Measurements from ENCODE around the gene OXT.
"Not testable (repeated sequence)": the region's sequence is repeated elsewhere in the genome, so short reads cannot be mapped to it uniquely, and the experiment has no call there.

The OXT gene

DNA sequence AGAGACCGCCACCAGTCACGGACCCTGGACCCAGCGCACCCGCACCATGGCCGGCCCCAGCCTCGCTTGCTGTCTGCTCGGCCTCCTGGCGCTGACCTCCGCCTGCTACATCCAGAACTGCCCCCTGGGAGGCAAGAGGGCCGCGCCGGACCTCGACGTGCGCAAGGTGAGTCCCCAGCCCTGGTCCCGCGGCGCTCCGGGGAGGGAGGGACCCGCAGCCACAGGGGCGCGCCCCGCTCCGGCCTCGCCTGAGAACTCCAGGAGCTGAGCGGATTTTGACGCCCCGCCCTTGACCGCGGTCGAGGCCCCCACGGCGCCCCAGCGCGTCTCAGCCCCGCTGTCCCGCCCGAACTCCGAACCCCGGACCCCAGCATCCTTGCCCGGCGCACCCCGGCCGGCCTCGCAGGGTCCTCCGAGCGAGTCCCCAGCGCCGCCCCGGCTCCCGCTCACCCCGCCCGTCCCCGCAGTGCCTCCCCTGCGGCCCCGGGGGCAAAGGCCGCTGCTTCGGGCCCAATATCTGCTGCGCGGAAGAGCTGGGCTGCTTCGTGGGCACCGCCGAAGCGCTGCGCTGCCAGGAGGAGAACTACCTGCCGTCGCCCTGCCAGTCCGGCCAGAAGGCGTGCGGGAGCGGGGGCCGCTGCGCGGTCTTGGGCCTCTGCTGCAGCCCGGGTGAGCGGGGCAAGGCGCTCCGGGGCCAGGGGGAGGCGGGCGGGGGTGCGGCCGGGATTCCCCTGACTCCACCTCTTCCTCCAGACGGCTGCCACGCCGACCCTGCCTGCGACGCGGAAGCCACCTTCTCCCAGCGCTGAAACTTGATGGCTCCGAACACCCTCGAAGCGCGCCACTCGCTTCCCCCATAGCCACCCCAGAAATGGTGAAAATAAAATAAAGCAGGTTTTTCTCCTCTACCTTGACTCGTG lies at the start of gene OXT:
Gene OXT, plus strand, starts transcription at position 11 of the 920 bp plus-strand sequence. Its CDS starts 36 bp downstream, at position 47.
- no peak for FAIRE-seq

DNA sequence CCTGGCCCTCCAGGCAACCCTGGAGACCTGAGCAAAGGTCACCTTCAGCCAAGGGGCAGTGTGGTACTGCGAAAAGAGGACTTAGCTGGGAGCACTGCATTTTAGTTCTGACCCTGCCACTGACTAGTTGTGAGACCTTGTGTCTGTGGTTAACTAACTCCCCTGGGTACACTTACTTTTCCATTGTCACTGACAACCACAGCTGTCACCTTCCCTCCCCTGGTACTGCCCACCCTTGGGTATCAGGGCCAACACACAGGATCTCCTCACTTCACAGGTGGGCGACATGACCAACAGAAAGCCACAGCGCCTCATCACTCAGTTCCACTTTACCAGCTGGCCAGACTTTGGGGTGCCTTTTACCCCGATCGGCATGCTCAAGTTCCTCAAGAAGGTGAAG lies 49.6 kb upstream of the OXT start:
- no peak for FAIRE-seq

DNA sequence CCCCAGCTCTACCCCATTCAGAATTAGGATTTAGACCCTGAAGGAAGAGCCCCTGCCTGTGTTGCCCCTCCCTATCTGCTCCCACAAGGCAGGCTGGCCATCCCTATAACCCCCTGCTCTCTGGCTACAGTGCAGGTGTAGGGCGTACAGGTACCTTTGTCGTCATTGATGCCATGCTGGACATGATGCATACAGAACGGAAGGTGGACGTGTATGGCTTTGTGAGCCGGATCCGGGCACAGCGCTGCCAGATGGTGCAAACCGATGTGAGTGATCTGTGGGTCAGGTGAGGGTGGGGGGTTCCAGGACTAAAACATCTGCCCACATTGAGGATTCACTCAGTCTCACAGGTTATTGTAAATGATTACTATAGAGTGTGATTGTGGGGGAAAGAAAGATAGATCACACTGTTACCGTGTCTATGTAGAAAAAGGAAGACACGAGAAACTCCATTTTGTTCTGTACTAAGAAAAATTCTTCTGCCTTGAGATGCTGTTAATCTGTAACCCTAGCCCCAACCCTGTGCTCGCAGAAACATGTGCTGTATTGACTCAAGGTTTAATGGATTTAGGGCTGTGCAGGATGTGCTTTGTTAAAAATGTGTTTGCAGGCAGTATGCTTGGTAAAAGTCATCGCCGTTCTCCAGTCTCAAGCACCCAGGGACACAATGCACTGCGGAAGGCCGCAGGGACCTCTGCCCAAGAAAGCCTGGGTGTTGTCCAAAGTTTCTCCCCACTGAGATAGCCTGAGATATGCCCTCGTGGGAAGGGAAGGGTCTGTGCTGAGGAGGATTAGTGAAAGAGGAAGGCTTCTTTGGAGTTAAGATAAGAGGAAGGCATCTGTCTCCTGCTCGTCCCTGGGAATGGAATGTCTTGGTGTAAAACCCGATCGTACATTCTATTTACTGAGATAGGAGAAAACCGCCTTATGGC lies 48.6 kb upstream of the OXT start:
- not testable (repeated sequence) for FAIRE-seq

DNA sequence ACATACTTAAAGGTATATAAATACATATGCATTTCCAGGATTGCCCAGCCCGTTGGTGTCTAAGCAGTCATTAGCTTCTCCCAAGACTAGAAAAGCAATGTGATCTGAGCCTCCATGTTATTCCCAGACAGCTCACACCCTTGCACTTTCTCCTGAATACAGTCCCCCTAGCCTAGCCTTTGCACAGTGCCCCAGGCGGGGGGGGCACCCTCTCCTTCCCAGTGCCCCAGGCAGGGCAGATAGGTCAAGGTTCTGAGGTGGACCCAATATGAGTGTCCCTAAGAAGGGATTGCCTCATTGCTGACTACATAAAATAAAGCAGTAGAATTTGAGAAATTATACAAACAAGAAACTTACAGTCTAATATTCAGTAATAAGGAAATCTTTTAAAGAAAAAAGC lies 43.4 kb upstream of the OXT start:
- FAIRE-seq, result no peak

DNA sequence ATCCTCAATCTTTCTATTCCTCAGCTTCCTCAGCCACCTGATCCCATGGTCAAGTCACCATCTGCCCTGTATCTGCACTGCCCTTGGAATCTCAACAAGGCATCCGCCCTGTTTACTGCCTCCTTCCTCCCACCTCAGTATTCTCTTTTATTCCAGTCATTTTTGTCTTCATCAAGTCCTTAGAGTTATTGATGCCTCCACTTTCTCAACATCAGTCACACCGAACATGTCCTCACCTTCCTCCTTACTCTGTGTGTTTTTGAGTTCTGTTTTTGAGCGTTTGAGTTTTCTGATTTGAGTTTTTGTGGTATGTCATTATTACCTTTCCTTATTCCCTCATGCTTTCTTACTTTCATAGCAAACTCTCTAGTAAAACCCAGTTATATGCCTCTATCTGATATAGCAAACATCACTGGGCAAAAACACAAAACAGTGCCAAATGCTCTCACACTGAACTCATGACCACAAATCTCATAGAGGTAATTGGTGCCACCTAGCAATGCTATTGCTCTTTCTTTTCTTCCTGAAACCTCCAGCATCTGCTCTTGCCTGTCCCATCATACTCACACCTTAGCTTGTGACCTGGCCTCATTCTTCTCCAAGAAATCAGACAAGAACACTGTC lies 39.8 kb upstream of the OXT start:
- no peak for FAIRE-seq

DNA sequence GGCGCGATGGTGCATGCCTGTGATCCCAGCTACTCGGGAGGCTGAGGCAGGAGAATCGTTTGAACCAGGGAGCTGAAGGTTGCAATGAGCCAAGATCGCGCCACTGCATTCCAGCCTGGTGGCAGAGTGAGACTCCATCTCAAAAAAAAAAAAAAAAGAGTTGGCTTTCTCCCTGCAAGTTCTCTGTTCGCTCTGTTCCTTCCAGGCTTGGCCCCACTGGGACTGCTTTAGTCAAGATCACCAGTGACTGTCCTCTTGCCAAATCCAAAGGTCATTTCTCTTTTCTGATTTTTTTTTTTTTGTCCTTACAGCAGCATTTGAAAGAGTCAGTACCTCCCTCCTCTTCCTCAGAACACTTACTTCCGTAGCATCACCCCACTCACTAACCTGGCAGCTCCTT lies 38.8 kb upstream of the OXT start:
- no peak for FAIRE-seq

DNA sequence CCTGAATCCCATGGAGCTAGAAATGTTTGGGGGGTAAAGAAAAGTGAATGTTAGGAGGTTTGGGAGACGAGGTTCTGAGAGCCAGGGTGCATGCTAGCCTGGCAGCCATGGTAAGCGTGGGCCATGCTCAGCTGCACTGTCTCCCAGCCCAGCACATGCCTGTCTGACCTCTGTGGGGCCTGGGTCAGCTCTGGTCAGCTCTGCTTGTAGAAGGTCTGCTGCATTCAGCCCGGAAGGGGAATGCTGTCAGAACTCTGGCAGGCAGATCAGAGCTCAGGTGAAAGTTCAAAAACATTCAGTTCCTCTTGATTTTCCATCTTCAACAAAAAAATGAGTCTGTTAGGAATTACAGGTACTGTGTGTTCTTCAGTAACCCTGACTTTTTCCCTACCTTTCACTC lies 33.8 kb upstream of the OXT start:
- no peak for FAIRE-seq

DNA sequence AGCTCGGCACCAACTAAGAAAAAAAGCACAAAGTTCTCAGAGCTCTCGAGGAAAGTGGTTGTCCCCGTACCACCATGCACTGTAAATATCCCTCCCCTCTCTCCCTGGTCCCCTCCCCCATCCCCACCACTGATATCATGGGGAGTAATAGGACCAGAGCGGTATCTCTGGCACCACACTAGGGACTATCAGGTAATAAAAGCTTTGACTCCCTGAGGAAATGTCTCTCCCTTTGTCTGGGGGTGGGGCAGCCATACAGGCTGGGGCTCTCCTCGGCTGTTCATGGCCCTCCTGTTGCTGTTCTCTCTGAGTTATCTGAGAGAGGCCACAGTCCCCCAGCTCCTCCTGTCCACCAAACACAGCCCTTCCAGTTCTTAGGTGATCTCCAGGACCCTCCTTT lies 33.0 kb upstream of the OXT start:
- no peak for FAIRE-seq

DNA sequence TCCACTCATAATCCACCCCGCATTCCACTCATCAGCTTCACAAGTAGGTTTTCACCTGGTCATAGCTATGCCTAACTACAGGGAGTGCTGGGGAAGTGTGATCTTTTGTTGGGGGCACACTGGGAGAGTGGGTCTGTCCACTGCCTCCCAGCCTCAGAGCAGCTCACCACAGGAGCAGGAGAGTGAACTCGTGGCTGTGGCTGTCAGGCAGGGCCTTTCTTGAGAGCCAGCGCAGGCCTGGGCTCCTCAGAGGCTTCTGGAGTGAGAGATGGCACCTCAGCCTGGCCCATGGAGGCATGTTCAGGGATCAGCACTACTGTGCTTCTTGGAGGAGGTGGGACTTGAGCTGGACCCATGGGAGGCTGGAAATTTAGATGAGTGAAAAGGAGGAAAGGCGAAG lies 32.0 kb upstream of the OXT start:
- FAIRE-seq, result no peak

DNA sequence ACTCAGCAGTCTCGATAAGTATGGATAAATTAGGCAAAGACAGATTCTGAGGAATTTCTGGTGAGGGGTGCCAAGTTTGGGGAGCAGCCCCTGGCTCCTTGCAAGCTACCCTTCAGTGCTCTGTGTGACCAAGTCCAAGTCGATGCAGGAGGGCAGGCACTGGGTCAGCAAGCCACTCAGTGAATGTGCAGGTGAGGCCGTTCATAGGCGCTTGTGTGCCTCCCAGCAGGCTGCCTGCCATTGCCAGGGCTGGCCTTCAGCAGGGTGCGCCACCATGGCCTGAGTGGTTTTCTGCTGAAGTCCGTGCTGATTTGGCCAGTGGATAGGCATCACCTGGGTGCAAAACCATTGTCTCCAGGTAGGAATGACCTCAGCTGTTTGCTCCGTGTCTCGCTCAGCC lies 31.3 kb upstream of the OXT start:
- no peak for FAIRE-seq

DNA sequence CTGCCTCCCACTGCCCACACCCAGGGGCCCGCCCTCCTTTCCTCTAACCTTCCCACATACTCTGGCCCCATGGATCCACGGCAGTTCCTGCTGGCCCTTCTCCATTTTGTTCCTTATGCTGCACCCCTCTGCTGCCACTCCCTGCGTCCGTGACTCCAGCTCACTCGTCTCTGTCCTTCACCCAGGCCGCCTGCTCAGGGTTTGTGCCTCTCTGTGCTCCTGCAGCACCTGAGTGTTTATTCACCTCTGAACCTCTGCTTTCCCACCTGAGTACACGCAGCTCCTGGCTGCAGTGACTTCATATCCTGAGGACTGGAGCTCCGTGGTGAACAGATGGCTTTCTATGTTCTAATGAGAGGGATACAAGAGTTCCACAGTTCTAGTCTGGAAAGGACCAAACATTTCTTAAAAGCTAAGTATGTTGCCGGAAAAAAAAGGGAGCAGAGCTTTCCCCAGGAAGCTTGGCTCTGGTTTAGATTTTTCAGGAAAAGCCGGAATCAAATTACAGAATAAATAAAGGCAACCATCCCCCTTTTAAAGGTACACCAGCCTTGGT lies 29.5 kb upstream of the OXT start:
- FAIRE-seq, result no peak

DNA sequence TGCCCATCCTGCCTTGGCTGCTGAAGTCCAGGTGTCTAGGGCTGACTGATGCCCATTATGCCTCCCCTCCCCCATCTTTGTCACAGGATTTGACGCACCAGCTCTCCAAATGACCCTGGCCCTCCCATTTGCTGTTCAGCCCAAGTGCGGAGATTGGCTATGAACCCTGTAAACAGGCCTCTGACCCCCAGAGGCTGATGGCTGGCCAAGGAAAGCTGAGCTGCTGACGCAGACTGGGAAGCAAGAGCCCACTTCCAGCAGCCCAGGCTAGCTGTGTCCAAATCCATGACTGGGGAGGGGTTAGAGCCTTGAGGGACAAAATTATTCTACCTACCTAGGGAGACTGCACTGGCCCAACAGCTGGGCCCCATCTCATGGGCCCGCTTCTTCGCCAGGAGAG lies 28.8 kb upstream of the OXT start:
- FAIRE-seq, result no peak

DNA sequence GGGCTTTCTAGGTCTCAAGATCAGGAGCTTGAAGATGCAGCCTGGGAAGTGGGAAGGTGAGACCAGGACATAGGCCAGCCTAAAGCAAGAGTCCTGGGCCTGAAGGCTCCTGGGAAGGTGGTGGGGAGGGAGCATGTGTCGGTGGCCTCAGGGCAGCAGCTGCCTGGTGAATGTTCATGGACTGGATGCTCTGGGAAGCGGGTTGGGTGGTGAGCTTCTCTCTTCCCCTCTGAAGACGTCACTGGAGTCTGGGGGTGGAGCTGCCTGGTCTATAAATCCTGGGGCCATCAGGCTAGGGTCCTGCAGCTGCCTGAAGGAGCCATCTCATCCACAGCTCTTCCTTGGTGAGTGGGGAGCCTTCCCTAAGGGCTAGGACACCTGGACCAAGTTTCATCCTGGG lies 28.1 kb upstream of the OXT start, which contains the start of gene GNRH2:
Gene GNRH2, plus strand, starts transcription at position 301 of the 400 bp plus-strand sequence. CDS start 793 bp downstream, outside the sequence.
- no peak for FAIRE-seq

DNA sequence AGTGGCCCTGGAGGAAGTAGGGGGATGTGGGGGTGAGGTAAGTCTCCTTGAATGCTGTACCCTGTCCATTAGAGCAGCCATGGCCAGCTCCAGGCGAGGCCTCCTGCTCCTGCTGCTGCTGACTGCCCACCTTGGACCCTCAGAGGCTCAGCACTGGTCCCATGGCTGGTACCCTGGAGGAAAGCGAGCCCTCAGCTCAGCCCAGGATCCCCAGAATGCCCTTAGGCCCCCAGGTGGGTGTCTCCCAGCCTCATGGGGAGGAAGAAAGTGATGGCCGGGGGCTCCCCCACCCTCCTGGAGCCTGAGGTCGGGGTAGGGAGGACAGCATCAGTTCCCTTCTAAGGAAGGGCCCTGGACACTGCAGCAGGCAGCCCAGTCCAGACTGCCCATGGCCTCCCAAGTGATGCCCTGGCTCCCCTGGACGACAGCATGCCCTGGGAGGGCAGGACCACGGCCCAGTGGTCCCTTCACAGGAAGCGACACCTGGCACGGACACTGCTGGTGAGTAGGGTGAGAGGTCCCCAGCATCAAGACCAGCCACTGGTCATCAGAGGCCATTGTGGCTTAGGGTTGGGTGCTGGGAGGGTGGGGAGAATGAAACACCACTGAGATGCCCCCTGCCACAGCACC lies 27.0 kb upstream of the OXT start:
- no peak for FAIRE-seq

DNA sequence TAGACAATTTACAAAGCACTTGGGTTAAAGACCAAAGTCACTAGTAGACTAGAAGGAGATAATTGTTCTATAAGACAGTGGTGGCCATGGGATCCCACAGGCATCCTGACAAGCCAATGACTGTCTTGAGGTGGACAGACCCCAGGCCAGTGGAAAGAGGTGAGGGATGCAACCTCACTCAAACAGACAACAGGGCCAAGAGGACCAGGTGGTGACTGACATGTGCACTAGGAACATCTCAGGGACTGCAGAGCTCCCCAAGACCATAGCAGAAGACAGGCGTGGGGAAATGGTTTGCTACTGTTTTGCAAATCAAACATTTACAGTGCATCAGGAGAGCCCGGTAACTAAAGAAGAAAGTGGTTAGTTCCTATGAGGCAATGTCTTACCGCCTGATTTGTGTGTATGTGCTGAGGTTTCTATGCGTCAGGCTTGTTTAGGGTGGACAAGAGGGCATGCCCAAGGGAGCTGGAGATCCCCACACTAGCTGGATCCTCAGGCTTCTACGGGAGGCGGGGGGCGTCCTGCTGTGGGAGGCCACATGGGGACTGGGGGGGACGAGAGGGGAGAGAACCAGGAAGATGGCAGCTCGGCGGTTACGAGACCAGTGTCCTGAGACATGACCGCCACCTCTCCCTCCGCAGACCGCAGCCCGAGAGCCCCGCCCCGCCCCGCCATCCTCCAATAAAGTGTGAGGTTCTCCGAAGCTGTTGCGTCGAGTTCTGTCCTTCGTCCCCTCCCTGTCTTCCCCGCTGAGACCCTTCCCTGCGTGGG lies 26.2 kb upstream of the OXT start:
- FAIRE-seq, result no peak

DNA sequence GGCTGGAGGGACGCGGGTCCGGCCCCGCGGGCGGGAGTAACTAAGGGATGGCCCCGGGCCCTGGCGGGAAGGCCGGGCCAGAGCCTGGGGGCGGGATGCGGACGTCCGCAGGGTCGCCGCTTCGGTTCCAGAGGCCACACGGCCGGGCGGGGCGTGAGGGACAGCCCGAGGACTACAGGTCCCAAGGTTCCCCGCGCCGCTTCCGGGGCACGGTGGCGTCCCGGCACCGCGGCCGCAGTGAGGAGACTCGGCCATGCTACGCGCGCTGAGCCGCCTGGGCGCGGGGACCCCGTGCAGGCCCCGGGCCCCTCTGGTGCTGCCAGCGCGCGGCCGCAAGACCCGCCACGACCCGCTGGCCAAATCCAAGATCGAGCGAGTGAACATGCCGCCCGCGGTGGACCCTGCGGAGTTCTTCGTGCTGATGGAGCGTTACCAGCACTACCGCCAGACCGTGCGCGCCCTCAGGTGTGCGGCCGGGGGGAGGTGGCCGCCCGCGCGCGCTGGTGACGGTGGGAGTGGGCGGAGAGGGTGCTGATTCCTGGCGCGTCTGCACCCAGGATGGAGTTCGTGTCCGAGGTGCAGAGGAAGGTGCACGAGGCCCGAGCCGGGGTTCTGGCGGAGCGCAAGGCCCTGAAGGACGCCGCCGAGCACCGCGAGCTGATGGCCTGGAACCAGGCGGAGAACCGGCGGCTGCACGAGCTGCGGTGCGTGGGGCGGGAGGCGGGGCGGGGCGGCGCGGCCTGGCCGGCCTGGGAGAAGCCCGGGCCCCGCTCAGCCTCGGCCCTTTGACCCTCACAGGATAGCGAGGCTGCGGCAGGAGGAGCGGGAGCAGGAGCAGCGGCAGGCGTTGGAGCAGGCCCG lies 25.4 kb upstream of the OXT start, which contains the start of gene MRPS26:
Gene MRPS26, plus strand, starts transcription at position 237 of the 861 bp plus-strand sequence. Its CDS starts 17 bp downstream, at position 254.
- FAIRE-seq, result no peak

DNA sequence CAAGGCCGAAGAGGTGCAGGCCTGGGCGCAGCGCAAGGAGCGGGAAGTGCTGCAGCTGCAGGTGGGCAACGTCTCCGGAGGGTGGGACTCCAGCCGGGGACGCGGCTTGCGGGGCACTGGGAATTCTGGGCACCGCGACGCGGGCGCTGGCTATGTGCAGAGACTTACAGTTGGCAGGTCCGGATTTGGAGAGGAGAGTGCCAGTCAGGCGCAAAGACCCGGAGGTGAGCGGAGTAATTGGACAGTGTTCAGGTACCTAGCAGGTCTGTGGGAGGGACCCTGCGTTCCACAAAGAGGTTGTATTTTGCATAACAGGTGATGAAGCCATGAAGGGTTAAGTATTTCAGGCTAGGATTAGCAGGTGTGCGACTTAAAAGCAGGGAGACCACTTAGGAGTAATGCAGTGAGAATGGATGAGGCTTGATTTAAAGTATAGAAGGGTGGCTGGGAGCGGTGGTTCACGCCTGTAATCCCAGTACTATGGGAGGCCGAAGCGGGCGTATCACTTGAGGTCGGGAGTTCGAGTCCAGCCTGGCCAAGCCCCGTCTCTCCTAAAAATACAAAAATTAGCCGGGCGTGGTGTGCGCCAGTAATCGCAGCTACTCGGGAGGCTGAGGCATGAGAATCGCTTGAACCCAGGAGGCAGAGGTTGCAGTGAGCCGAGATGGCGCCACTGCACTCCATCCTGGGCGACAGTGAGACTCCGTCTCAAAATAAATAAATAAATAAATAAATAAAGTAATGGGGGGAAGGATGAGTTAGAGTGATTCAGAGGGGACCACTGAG lies 24.6 kb upstream of the OXT start:
- FAIRE-seq, result no peak

DNA sequence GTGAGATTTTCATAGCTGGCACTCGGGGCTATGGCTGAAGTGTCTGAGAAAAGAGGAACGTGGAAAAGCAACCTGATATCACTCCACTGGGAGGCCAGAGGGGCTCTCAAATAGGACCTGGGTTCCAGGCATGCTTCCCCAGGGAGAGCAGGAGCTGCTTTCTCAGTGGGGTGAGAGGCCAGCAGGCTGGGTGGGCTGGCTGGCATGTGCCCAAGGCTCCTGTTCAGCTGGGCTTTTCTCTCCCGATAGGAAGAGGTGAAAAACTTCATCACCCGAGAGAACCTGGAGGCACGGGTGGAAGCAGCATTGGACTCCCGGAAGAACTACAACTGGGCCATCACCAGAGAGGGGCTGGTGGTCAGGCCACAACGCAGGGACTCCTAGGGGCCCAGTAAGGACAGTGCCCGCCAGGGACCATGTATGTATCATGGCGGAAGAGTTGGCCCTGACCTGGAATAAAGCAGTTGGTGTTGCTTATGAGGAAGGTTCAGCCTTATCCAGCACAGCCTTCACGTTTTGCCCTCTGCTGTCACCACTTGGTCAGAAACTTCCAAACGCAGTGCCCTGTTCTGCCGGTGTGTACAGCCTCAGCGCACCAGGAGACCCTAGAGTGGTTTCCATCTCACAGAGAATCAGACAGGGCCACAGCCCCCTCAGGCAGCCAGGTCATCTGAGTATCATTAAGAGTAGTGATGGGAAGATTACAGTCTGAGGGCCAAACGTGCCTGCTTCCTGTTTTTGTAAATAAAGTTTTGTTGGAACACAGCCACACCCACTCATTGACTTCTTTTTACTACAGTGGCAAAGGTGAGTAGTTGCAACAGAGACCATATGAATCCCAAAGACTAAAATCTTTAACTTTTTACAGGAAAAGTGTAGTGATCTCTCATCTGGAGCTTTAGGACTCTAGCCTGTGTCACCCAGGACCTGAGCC lies 23.7 kb upstream of the OXT start:
- FAIRE-seq, result no peak
